GM19438 (cell line): ENCODE data around the gene HS3ST6.
"Not testable (repeated sequence)": the region's sequence is repeated elsewhere in the genome, so short reads cannot be mapped to it uniquely, and the experiment has no call there.

Experiments used
- ATAC-seq: cut with Tn5 transposase; IDR thresholded peaks from one replicate; pipeline ENCODE4 v1.9.1; 2021; ENCODE audit warnings: low read depth; ENCODE audit not compliant: unreplicated experiment

HS3ST6 gene

GRCh38 chr16:1884155-1884760 is 34.0 kb downstream of the HS3ST6 start:
- ATAC-seq, result no peak

GRCh38 chr16:1881172-1881571 is 37.0 kb downstream of the HS3ST6 start:
- not testable (repeated sequence) for ATAC-seq

GRCh38 chr16:1879477-1879876 is 38.7 kb downstream of the HS3ST6 start:
- ATAC-seq, result no peak

- no peak for ATAC-seq
These were observed 40.0 kb downstream of the HS3ST6 start for GRCh38 chr16:1878256-1878655.

- no peak for ATAC-seq
These were observed 40.4 kb downstream of the HS3ST6 start for GRCh38 chr16:1877804-1878203.

GRCh38 chr16:1877089-1877488 is 41.1 kb downstream of the HS3ST6 start:
- ATAC-seq, result no peak

GRCh38 chr16:1876468-1876867 is 41.7 kb downstream of the HS3ST6 start:
- no peak for ATAC-seq

- ATAC-seq, result not testable (repeated sequence)
These were observed 42.1 kb downstream of the HS3ST6 start for GRCh38 chr16:1876066-1876465.

- no peak for ATAC-seq
These were observed 43.4 kb downstream of the HS3ST6 start for GRCh38 chr16:1874854-1875253.

GRCh38 chr16:1871974-1872635 is 46.1 kb downstream of the HS3ST6 start, which contains the start of gene MEIOB:
Gene MEIOB, minus strand, starts transcription at chr16:1872164. Its CDS starts 3,989 bp downstream, at chr16:1868175.
- no peak for ATAC-seq

- no peak for ATAC-seq
These were observed 47.7 kb downstream of the HS3ST6 start for GRCh38 chr16:1870365-1871082.

- ATAC-seq, result no peak
These were observed 52.1 kb downstream of the HS3ST6 start for GRCh38 chr16:1865902-1866690.

- ATAC-seq, result no peak
These were observed 54.3 kb downstream of the HS3ST6 start for GRCh38 chr16:1863681-1864460.

- ATAC-seq, result no peak
These were observed 55.8 kb downstream of the HS3ST6 start for GRCh38 chr16:1862394-1862793.

GRCh38 chr16:1861730-1862129 is 56.5 kb downstream of the HS3ST6 start:
- no peak for ATAC-seq
